ENCODE data around the gene ZNF155.

ZNF155 gene

GRCh38 chr19:44007473-44007872 lies 23.5 kb downstream of the ZNF155 start:
- H3K4me1 ChIP-seq (ENCODE audit: insufficient read depth, low read length), result no peaks in the 10 kb centered on the region
- H3K9me3 ChIP-seq (ENCODE audit: insufficient read depth, low read depth, low read length), result peaks cover 66% of the 10 kb centered on the region
- no peaks in the 10 kb centered on the region for H3K27me3 ChIP-seq (ENCODE audit: insufficient read depth, low read length)
- peaks cover 46% of the 10 kb centered on the region for H3K36me3 ChIP-seq (ENCODE audit: insufficient read depth, low read depth, low read length)
- H3K27ac ChIP-seq (ENCODE audit: low read length), result no peak overlapping the region
- no peak overlapping the region for H3K9ac ChIP-seq (ENCODE audit: low read depth, low read length)
- H3K4me3 ChIP-seq (ENCODE audit: low read length), result no peak overlapping the region

GRCh38 chr19:44010468-44010867 lies 26.5 kb downstream of the ZNF155 start:
- Histone ChIP-seq H3K9me3 (ENCODE audit: insufficient read depth, low read depth, low read length) (peaks cover 92% of the 10 kb centered on the region), H3K27me3 (ENCODE audit: insufficient read depth, low read length) (no peaks in the 10 kb centered on the region), H3K9ac (ENCODE audit: low read depth, low read length) (no peak overlapping the region), H3K4me3 (ENCODE audit: low read length) (no peak overlapping the region; the same call in 1 of the 2 replicates), H3K36me3 (ENCODE audit: insufficient read depth, low read depth, low read length) (peaks cover 48% of the 10 kb centered on the region), H3K4me1 (ENCODE audit: insufficient read depth, low read length) (no peaks in the 10 kb centered on the region), H3K27ac (ENCODE audit: low read length) (no peak overlapping the region)

DNA sequence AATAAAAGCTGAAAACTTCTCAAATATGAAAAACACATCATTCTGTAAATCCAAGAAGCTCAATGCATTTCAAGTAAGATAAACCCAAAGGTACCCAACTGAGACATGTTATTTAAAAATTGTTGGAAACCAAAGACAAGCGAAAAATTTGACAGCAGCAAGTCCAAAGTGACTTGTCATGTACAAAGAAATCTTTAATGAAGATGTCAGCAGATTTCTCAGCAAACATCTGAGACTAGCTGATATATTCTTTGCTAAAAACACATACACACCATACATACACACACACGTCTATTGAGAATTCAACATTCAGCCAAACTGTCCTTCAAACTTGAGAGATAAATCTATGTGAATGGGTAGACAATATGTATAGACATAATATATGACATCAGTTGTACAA lies 35.5 kb downstream of the ZNF155 start:
- H3K4me1 ChIP-seq (ENCODE audit: insufficient read depth, low read length), result no peaks in the 10 kb centered on the region
- no peaks in the 10 kb centered on the region for H3K36me3 ChIP-seq (ENCODE audit: insufficient read depth, low read depth, low read length)
- no peaks in the 10 kb centered on the region; the same call in 1 of the 2 replicates for H3K27me3 ChIP-seq (ENCODE audit: insufficient read depth, low read length)
- no peak overlapping the region for H3K9ac ChIP-seq (ENCODE audit: low read depth, low read length)
- peaks cover 52% of the 10 kb centered on the region for H3K9me3 ChIP-seq (ENCODE audit: insufficient read depth, low read depth, low read length)
- no peak overlapping the region for H3K27ac ChIP-seq (ENCODE audit: low read length)
- no peak overlapping the region for H3K4me3 ChIP-seq (ENCODE audit: low read length)

DNA sequence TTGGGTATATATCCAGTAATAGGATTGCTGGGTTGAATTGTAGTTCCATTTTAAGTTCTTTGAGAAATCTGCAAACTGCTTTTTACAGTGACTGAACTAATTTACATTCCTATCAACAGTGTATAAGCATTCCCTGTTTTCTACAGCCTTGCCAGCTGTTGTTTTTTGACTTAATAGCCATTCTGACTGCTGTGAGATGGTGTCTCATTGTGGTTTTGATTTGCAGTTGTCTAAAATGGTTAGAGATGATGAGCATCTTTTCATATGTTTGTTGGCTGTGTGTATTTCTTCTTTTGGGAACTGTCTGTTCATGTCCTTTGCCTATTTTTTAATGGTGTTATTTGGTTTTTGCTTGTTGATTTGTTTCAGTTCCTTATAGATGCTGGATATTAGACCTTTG lies 37.2 kb downstream of the ZNF155 start:
- Histone ChIP-seq H3K9ac (ENCODE audit: low read depth, low read length) (no peak overlapping the region), H3K27me3 (ENCODE audit: insufficient read depth, low read length) (no peaks in the 10 kb centered on the region; the same call in 1 of the 2 replicates), H3K4me3 (ENCODE audit: low read length) (no peak overlapping the region), H3K36me3 (ENCODE audit: insufficient read depth, low read depth, low read length) (no peaks in the 10 kb centered on the region), H3K9me3 (ENCODE audit: insufficient read depth, low read depth, low read length) (peaks cover 36% of the 10 kb centered on the region; the same call in 1 of the 2 replicates), H3K27ac (ENCODE audit: low read length) (no peak overlapping the region), H3K4me1 (ENCODE audit: insufficient read depth, low read length) (no peaks in the 10 kb centered on the region)

DNA sequence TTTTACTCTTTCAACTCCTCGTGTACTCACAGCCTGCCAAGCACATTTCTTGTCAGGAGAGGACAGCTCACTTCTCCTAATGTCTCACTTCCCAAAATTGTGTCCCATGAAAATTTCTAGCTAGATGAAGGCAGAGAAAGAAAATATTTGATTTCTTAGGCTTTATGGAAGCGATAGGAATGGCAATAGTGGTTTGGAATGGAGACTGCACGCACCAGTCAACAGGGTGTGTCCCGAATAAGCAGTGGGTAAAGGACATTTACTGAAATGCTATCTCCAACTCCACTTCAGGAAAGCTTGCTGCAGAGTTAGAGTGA lies 40.9 kb downstream of the ZNF155 start:
- H3K9ac ChIP-seq (ENCODE audit: low read depth, low read length), result peak overlapping the region; percentile 84; the same call in 1 of the 2 replicates
- no peaks in the 10 kb centered on the region for H3K4me1 ChIP-seq (ENCODE audit: insufficient read depth, low read length)
- peaks cover 31% of the 10 kb centered on the region for H3K36me3 ChIP-seq (ENCODE audit: insufficient read depth, low read depth, low read length)
- H3K4me3 ChIP-seq (ENCODE audit: low read length), result peak overlapping the region; percentile 99
- H3K27ac ChIP-seq (ENCODE audit: low read length), result no peak overlapping the region
- H3K9me3 ChIP-seq (ENCODE audit: insufficient read depth, low read depth, low read length), result peaks cover 26% of the 10 kb centered on the region; the same call in 1 of the 2 replicates
- H3K27me3 ChIP-seq (ENCODE audit: insufficient read depth, low read length), result no peaks in the 10 kb centered on the region; the same call in 1 of the 2 replicates

DNA sequence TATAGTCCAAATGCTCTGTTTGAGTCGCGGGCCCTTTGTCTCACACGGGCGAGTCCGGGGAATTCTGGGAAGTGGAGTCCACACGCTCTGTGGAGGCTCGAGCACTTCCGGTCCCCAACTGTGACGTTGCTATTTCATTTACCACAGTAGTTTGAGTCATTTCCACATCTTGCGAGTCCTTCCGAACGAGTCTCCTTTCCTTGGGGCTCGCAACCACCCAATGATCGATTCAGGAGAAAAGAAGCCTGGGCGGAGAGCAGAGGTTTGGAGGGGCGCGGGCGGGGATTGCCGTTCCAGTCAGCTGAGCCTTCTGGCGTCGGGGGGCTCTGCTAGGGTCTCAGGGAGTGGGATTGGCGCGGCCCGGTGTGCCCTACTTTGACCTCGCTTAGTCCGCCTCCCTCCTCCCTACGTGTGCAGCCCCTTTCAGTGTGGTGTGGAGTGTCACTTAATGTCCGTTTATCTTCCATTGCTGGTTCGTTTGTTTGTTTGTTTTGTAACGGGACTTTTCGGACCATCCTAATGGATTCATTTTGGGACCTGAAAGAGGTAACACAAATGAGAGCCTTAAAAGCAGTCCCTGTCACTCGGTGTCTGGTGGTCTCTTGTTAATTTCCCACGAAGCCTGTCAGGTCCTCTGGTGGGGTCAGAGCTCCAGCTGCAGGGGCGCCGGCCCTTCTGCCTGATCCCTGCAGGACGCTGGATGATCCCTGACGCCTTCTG lies 41.4 kb downstream of the ZNF155 start, which contains the start of gene ZNF222:
ZNF222 (plus strand) TSS at position 163 of the 720 bp plus-strand sequence; CDS start at position 221, 58 bp downstream.
- Histone ChIP-seq H3K9ac (ENCODE audit: low read depth, low read length) (peak within 1 kb of the TSS; percentile 84), H3K27ac (ENCODE audit: low read length) (no peak within 1 kb of the TSS), H3K4me3 (ENCODE audit: low read length) (peak within 1 kb of the TSS; percentile 99), H3K4me1 (ENCODE audit: insufficient read depth, low read length) (no peaks in the 10 kb centered on the region), H3K9me3 (ENCODE audit: insufficient read depth, low read depth, low read length) (peaks cover 31% of the 10 kb centered on the region), H3K27me3 (ENCODE audit: insufficient read depth, low read length) (no peaks in the 10 kb centered on the region; the same call in 1 of the 2 replicates), H3K36me3 (ENCODE audit: insufficient read depth, low read depth, low read length) (peaks cover 36% of the 10 kb centered on the region)

GRCh38 chr19:44026622-44027021 lies 42.6 kb downstream of the ZNF155 start:
- no peak overlapping the region for H3K27ac ChIP-seq (ENCODE audit: low read length)
- no peaks in the 10 kb centered on the region for H3K27me3 ChIP-seq (ENCODE audit: insufficient read depth, low read length)
- H3K36me3 ChIP-seq (ENCODE audit: insufficient read depth, low read depth, low read length), result peaks cover 48% of the 10 kb centered on the region
- no peaks in the 10 kb centered on the region for H3K4me1 ChIP-seq (ENCODE audit: insufficient read depth, low read length)
- peaks cover 34% of the 10 kb centered on the region for H3K9me3 ChIP-seq (ENCODE audit: insufficient read depth, low read depth, low read length)
- no peak overlapping the region for H3K9ac ChIP-seq (ENCODE audit: low read depth, low read length)
- H3K4me3 ChIP-seq (ENCODE audit: low read length), result no peak overlapping the region

DNA sequence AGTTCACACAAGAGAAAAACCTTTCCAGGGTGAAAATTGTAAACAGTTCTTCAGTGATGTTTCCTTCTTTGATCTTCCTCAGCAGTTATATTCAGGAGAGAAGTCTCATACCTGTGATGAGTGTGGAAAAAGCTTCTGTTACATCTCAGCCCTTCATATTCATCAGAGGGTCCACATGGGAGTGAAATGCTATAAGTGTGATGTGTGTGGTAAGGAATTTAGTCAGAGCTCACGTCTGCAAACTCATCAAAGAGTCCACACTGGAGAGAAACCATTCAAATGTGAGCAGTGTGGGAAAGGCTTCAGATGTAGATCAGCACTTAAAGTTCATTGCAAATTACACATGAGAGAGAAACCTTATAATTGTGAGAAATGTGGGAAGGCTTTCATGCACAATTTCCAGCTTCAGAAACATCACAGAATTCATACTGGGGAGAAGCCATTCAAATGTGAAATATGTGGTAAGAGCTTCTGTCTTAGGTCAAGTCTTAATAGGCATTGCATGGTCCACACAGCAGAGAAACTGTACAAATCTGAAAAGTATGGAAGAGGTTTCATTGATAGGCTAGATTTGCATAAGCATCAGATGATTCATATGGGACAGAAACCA lies 48.1 kb downstream of the ZNF155 start:
- Histone ChIP-seq H3K27me3 (ENCODE audit: insufficient read depth, low read length) (no peaks in the 10 kb centered on the region), H3K4me1 (ENCODE audit: insufficient read depth, low read length) (no peaks in the 10 kb centered on the region), H3K27ac (ENCODE audit: low read length) (no peak overlapping the region), H3K4me3 (ENCODE audit: low read length) (0 out of 2 replicates have a peak overlapping the region, but pooled peaks have one; percentile 18), H3K9me3 (ENCODE audit: insufficient read depth, low read depth, low read length) (peaks cover 87% of the 10 kb centered on the region), H3K36me3 (ENCODE audit: insufficient read depth, low read depth, low read length) (peaks cover 55% of the 10 kb centered on the region), H3K9ac (ENCODE audit: low read depth, low read length) (no peak overlapping the region)

GRCh38 chr19:44042147-44042546 lies 58.2 kb downstream of the ZNF155 start:
- Histone ChIP-seq H3K36me3 (ENCODE audit: insufficient read depth, low read depth, low read length) (no peaks in the 10 kb centered on the region), H3K9ac (ENCODE audit: low read depth, low read length) (no peak overlapping the region), H3K4me3 (ENCODE audit: low read length) (no peak overlapping the region), H3K27me3 (ENCODE audit: insufficient read depth, low read length) (no peaks in the 10 kb centered on the region), H3K27ac (ENCODE audit: low read length) (no peak overlapping the region), H3K9me3 (ENCODE audit: insufficient read depth, low read depth, low read length) (peaks cover 71% of the 10 kb centered on the region; the same call in 1 of the 2 replicates), H3K4me1 (ENCODE audit: insufficient read depth, low read length) (no peaks in the 10 kb centered on the region)

Data from iPS-20b (cell line).